CD4-positive, alpha-beta T cell treated with Interleukin-6 for 4 hours (primary cell): ENCODE measurements around the gene MRPS7.
A peak's percentile ranks its signal among the peaks of the same experiment; 100 is the strongest.

ENCODE experiments used
- DNase-seq: peaks from one replicate; pipeline ENCODE4 v3.0.0-alpha.2; 2020; ENCODE audit warnings: mixed read lengths

MRPS7 gene

GRCh38 chr17:75261336-75262111, at the start of gene MRPS7, which contains the start of gene GGA3:
Gene MRPS7, plus strand, starts transcription at chr17:75261879. Its CDS starts 22 bp downstream, at chr17:75261901.
Gene GGA3, minus strand, starts transcription at chr17:75261606. Its CDS starts 19 bp downstream, at chr17:75261587.
- DNase-seq: peak; percentile 97

- DNase-seq: no peak
Measured at GRCh38 chr17:75218131-75218530, 43.5 kb upstream of the MRPS7 start.

- DNase-seq: no peak
Measured at GRCh38 chr17:75219815-75220214, 41.9 kb upstream of the MRPS7 start.

GRCh38 chr17:75225016-75225415, 36.7 kb upstream of the MRPS7 start:
- no peak for DNase-seq

- no peak for DNase-seq
Measured at GRCh38 chr17:75227729-75228128, 34.0 kb upstream of the MRPS7 start.

- no peak for DNase-seq
Measured at GRCh38 chr17:75228305-75228704, 33.4 kb upstream of the MRPS7 start.

GRCh38 chr17:75228847-75229246, 32.8 kb upstream of the MRPS7 start:
- DNase-seq: no peak

- DNase-seq: no peak
Measured at GRCh38 chr17:75231071-75231470, 30.6 kb upstream of the MRPS7 start.

- no peak for DNase-seq
Measured at GRCh38 chr17:75231741-75232464, 29.8 kb upstream of the MRPS7 start.

- DNase-seq: no peak
Measured at GRCh38 chr17:75232786-75233185, 28.9 kb upstream of the MRPS7 start.

GRCh38 chr17:75237100-75238014, 24.3 kb upstream of the MRPS7 start:
- DNase-seq: no peak

- no peak for DNase-seq
Measured at GRCh38 chr17:75238020-75238580, 23.6 kb upstream of the MRPS7 start.

- peak; percentile 68 for DNase-seq
Measured at GRCh38 chr17:75238684-75239191, 22.9 kb upstream of the MRPS7 start.

GRCh38 chr17:75239214-75239613, 22.5 kb upstream of the MRPS7 start:
- no peak for DNase-seq

- no peak for DNase-seq
Measured at GRCh38 chr17:75239778-75240393, 21.8 kb upstream of the MRPS7 start.

- peak; percentile 49 for DNase-seq
Measured at GRCh38 chr17:75240394-75241142, 21.1 kb upstream of the MRPS7 start.

GRCh38 chr17:75241143-75241430, 20.6 kb upstream of the MRPS7 start:
- DNase-seq: no peak

- no peak for DNase-seq
Measured at GRCh38 chr17:75241502-75241901, 20.2 kb upstream of the MRPS7 start.

GRCh38 chr17:75241996-75242460, 19.7 kb upstream of the MRPS7 start:
- no peak for DNase-seq

- DNase-seq: no peak
Measured at GRCh38 chr17:75242461-75243042, 19.1 kb upstream of the MRPS7 start.
